WERI-Rb-1 (cell line): ENCODE measurements around the gene RIC1.
"Not testable (repeated sequence)": the region's sequence is repeated elsewhere in the genome, so short reads cannot be mapped to it uniquely, and the experiment has no call there.

Source experiments
- DNase-seq: peaks from one replicate; pipeline ENCODE4 v3.0.0-alpha.2; 2020
- H3K27ac ChIP-seq: fragments of 250-450 bp; sonication (Bioruptor Pico); 2 replicates; pipeline ENCODE4 v1.5.1; 2020; ENCODE audit warnings: mild to moderate bottlenecking, moderate library complexity
- H3K27me3 ChIP-seq: fragments of 250-450 bp; sonication (Bioruptor Pico); 2 replicates; pipeline ENCODE4 v1.5.1; 2021; ENCODE audit warnings: mild to moderate bottlenecking, low read depth, moderate library complexity; ENCODE audit not compliant: insufficient read depth, severe bottlenecking
- H3K36me3 ChIP-seq: fragments of 250-450 bp; sonication (Bioruptor Pico); 2 replicates; pipeline ENCODE4 v1.5.1; 2020; ENCODE audit warnings: mild to moderate bottlenecking, moderate library complexity
- H3K4me3 ChIP-seq: 2 replicates; pipeline ENCODE4 v1.5.1; 2011; ENCODE audit warnings: low read depth, mild to moderate bottlenecking, control low read depth, low read length
- H3K9me3 ChIP-seq: fragments of 250-450 bp; sonication (Bioruptor Pico); 2 replicates; pipeline ENCODE4 v1.5.1; 2021; ENCODE audit warnings: mild to moderate bottlenecking, moderate library complexity; ENCODE audit not compliant: severe bottlenecking
- TF ChIP-seq, protein P1 (sequence below): IDR thresholded peaks from 2 replicates; pipeline ENCODE4 v1.5.1; 2011; ENCODE audit warnings: low read depth, mild to moderate bottlenecking, control low read depth, inconsistent platforms, low read length

Gene RIC1

GRCh38 chr9:5643005-5643624 lies 14.2 kb downstream of the RIC1 start:
- no peak overlapping the region for H3K27ac ChIP-seq
- H3K36me3 ChIP-seq, result no peaks in the 10 kb centered on the region
- no peaks in the 10 kb centered on the region for H3K27me3 ChIP-seq
- no peak overlapping the region for H3K4me3 ChIP-seq
- DNase-seq, result no peak
- no peaks in the 10 kb centered on the region for H3K9me3 ChIP-seq
- TF ChIP-seq, protein P1, sequence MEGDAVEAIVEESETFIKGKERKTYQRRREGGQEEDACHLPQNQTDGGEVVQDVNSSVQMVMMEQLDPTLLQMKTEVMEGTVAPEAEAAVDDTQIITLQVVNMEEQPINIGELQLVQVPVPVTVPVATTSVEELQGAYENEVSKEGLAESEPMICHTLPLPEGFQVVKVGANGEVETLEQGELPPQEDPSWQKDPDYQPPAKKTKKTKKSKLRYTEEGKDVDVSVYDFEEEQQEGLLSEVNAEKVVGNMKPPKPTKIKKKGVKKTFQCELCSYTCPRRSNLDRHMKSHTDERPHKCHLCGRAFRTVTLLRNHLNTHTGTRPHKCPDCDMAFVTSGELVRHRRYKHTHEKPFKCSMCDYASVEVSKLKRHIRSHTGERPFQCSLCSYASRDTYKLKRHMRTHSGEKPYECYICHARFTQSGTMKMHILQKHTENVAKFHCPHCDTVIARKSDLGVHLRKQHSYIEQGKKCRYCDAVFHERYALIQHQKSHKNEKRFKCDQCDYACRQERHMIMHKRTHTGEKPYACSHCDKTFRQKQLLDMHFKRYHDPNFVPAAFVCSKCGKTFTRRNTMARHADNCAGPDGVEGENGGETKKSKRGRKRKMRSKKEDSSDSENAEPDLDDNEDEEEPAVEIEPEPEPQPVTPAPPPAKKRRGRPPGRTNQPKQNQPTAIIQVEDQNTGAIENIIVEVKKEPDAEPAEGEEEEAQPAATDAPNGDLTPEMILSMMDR, result no peak

DNA sequence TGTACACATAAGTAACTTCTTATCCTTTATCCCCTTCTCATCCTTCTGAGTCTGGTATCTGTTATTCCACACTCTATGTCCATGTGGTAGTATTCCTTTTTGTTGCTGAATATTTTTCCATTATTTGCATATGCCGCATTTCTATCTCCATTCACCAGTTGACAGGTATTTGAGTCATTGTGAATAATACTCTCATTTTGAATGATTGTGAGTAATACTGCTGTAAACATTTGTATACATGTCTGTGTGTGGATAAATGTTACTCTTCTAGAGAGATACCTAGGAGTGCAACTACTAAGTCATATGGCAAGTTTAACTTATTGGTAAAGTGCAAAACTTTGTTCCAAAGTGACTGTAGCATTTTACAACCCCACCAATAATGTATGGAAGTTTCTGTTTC lies 15.6 kb downstream of the RIC1 start:
- H3K9me3 ChIP-seq, result no peaks in the 10 kb centered on the region
- H3K27ac ChIP-seq, result no peak overlapping the region
- H3K27me3 ChIP-seq, result no peaks in the 10 kb centered on the region
- no peak for DNase-seq
- TF ChIP-seq, protein P1, result no peak
- H3K36me3 ChIP-seq, result no peaks in the 10 kb centered on the region
- H3K4me3 ChIP-seq, result no peak overlapping the region

DNA sequence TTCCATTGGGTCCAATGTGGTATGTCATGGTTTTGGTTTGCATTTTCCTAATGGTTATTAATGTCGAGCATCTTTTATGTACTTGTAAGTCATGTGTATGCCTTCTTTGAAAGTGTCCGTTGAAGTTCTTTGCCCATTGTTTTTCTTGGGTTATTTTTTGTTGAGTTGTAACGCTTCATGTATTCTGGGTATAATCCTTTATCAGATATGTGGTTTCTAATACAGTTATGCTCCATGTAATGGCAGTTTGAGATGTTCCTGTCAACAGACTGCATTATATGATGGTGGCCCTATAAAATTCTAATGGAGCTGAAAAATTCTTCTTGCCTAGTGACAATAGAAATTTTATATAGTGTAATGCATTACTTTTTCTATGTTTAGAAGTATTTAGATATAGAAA lies 17.2 kb downstream of the RIC1 start:
- H3K9me3 ChIP-seq, result no peaks in the 10 kb centered on the region
- no peak overlapping the region for H3K4me3 ChIP-seq
- DNase-seq, result no peak
- no peaks in the 10 kb centered on the region for H3K36me3 ChIP-seq
- TF ChIP-seq, protein P1, result no peak
- H3K27me3 ChIP-seq, result no peaks in the 10 kb centered on the region
- H3K27ac ChIP-seq, result no peak overlapping the region

DNA sequence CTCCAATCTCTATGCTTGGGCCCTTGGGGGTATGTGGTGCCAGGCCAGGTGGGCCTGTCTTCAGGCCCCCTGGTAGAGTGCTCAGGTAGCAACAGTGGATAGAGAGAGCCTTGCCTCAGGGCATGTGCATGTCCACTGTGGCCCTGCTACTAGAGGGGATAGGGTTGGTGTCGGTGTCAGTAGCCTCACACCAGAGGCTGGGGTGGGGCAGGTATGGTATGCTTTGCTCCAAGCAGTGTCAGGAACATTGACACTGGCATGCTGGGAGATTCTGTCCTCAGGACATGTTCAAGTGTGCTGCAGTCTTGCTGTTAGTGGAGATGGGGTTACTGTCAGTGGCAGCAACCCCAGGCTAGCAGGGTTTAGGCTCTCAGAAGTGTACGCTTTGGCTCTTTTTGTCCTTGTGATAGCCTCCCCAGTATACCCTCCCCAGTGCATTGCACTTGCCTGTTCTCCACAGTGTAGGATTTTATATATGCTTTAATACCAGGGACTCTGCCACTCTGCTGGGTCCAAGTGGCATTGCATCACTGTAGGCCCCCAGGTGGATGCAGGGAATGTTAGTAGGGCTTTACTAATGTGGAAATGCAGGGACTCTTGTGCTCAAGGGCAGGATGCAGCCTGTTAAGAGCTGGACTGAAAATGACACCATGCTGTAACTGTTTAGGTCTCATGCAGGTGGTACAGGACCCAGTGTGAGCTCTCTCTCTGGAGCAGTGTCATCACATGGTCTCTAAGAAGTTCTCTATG lies 21.6 kb downstream of the RIC1 start:
- H3K36me3 ChIP-seq, result no peaks in the 10 kb centered on the region
- no peak overlapping the region for H3K27ac ChIP-seq
- no peak for DNase-seq
- H3K4me3 ChIP-seq, result no peak overlapping the region
- H3K27me3 ChIP-seq, result no peaks in the 10 kb centered on the region
- TF ChIP-seq, protein P1, result no peak
- H3K9me3 ChIP-seq, result peaks cover 3% of the 10 kb centered on the region

DNA sequence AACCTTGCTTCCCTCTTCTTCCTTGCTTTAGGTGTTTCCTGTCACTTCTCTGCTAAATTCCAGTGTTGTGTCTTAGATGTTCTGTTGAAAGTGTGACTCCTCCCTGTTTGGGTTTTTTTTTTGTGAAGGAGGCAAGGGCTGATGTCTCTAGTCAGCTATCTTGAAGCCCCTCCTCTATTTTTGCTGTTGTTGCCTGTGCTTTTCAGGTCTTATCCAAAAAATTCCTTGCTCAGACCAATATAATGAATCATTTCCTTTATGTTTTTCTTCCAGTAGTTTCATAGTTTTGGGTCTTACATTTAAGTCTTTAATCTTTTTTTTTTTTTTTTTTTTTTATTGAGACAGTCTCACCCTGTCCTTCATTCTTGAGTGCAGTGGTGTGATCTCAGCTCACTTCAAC lies 22.3 kb downstream of the RIC1 start:
- TF ChIP-seq, protein P1, result no peak
- Histone ChIP-seq H3K9me3 (peaks cover 3% of the 10 kb centered on the region), H3K27ac (no peak overlapping the region), H3K4me3 (no peak overlapping the region), H3K36me3 (no peaks in the 10 kb centered on the region), H3K27me3 (no peaks in the 10 kb centered on the region)
- no peak for DNase-seq

- TF ChIP-seq, protein P1, result no peak
- Histone ChIP-seq H3K27ac (no peak overlapping the region), H3K9me3 (peaks cover 3% of the 10 kb centered on the region), H3K4me3 (no peak overlapping the region), H3K36me3 (no peaks in the 10 kb centered on the region), H3K27me3 (no peaks in the 10 kb centered on the region)
- no peak for DNase-seq
These were observed 23.9 kb downstream of the RIC1 start for GRCh38 chr9:5652821-5653220.

DNA sequence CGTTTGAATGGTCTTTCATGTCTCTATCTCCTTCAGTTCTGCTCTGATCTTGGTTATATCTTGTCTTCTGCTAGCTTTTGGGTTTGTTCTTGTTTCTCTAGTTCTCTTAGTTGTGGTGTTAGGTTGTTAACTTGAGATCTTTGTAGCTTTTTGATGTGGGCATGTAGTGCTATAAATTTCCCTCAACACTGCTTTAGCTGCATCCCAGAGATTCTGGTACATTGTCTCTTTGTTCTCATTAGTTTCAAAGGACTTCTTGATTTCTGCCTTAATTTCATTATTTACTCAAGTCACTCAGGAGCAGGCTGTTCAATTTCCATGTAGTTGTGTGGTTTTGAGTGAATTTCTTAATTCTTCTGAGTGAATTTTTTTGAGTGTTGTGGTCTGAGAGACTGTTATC lies 33.9 kb downstream of the RIC1 start:
- H3K27me3 ChIP-seq, H3K27ac ChIP-seq, H3K36me3 ChIP-seq, H3K4me3 ChIP-seq, DNase-seq, H3K9me3 ChIP-seq: not testable (repeated sequence)
